Measurements from ENCODE around the gene DRAM1. TPM values are rescaled to one million over a fixed set of nuclear protein-coding genes. Genes with fewer than 3 reads are reported as not detected.

The DRAM1 gene
- total RNA-seq, 1 experiment from 2014 or later, result 6.5 TPM

- Histone ChIP-seq H3K79me1 (ENCODE audit: insufficient read depth, low read depth, low read length, poor library complexity, severe bottlenecking) (no peaks in the 10 kb centered on the region), H2AK5ac (ENCODE audit: insufficient read length, low read length) (no peak overlapping the region), H4K20me1 (ENCODE audit: control insufficient read depth, insufficient read depth, insufficient read length) (no peaks in the 10 kb centered on the region), H3K56ac (ENCODE audit: insufficient read length, low read depth, low read length) (no peak overlapping the region), H3K14ac (ENCODE audit: insufficient read depth, low read length) (no peak overlapping the region), H3K9ac (ENCODE audit: extremely low read depth, insufficient read length, low read length) (no peak overlapping the region), H2BK15ac (ENCODE audit: low read depth, low read length) (no peak overlapping the region), H4K5ac (ENCODE audit: insufficient read length, low read depth, low read length) (no peak overlapping the region), H3K27ac (ENCODE audit: insufficient read length, low read depth, low read length) (no peak overlapping the region), H3T11ph (ENCODE audit: low read length) (no peak overlapping the region), H4K91ac (ENCODE audit: insufficient read length, low read depth, low read length) (no peak overlapping the region), H2BK20ac (ENCODE audit: low read depth, low read length, poor library complexity, severe bottlenecking) (no peak overlapping the region), H3K79me2 (ENCODE audit: insufficient read depth, low read length) (peaks cover 2% of the 10 kb centered on the region; the same call in 1 of the 2 replicates), H3K27me3 (ENCODE audit: insufficient read depth, low read length) (no peaks in the 10 kb centered on the region), H2AFZ (ENCODE audit: low read length) (no peak overlapping the region), H3K18ac (ENCODE audit: insufficient read length, low read depth, low read length) (no peak overlapping the region), H3K4me2 (ENCODE audit: insufficient read depth, insufficient read length, low read length) (no peak overlapping the region), H4K8ac (replicated peaks; ENCODE audit: insufficient read length, low read depth, low read length) (no peak overlapping the region), H3K4ac (ENCODE audit: low read depth, low read length) (no peak overlapping the region), H3K23ac (ENCODE audit: insufficient read length, low read depth, low read length) (no peak overlapping the region), H2BK5ac (ENCODE audit: insufficient read length, low read length) (no peak overlapping the region), H3K9me3 (ENCODE audit: control insufficient read depth, low read depth, low read length) (no peaks in the 10 kb centered on the region), H2BK12ac (ENCODE audit: insufficient read length, low read depth, low read length) (no peak overlapping the region), H2BK120ac (ENCODE audit: low read depth, low read length, poor library complexity, severe bottlenecking) (no peak overlapping the region), H3K4me1 (ENCODE audit: insufficient read depth, low read length) (0 out of 2 replicates have a peak, but pooled peaks cover 2% of the 10 kb centered on the region), H3K23me2 (ENCODE audit: insufficient read length, low read depth, low read length, poor library complexity, severe bottlenecking) (no peaks in the 10 kb centered on the region)
- no CpG with 5 or more reads among the region's 1 CpG for WGBS (ENCODE audit: extremely low coverage, insufficient read length, low lambda C conversion rate)
- H3K36me3 Mint-ChIP-seq (ENCODE audit: insufficient read depth in 1 of 3, low read depth in 3 of 3), result peaks cover 0 to 2% (median 0%) of the 10 kb centered on the region in 3 experiments; a peak in 1 of 7 replicates
- no peaks in the 10 kb centered on the region for H3K9me3 Mint-ChIP-seq
- no peak for DNase-seq
- no peaks in the 10 kb centered on the region for H3K27me3 Mint-ChIP-seq (ENCODE audit: low read depth)
- peaks cover 15 to 29% of the 10 kb centered on the region in 2 experiments for H3K4me1 Mint-ChIP-seq
- H3K27ac Mint-ChIP-seq, result no peak overlapping the region
- no peak overlapping the region for H3K4me3 Mint-ChIP-seq
- no peak for TF ChIP-seq CTCF (conservative IDR thresholded peaks at IDR 0.05)
Observed at GRCh38 chr12:101832030-101832429, 45.4 kb upstream of the DRAM1 start.
